Activated CD4-positive, CD25-positive, alpha-beta regulatory T cell treated with anti-CD3 and anti-CD28 coated beads, Interleukin-2, amount 50 U/mL, for 24 hours (primary cell): ENCODE results near the gene PITPNC1.
"Not testable (repeated sequence)": the region's sequence is repeated elsewhere in the genome, so short reads cannot be mapped to it uniquely, and the experiment has no call there.

Source experiments
- ATAC-seq, 2 donors: fragments of 150-1000 bp; cut with Tn5 transposase; one replicate each; pipeline ENCODE4 v1.10.0; 2021; ENCODE audit warnings: mild to moderate bottlenecking in 1 of 2, moderate library complexity in 1 of 2

The PITPNC1 gene

GRCh38 chr17:67401598-67402504, 24.8 kb downstream of the PITPNC1 start:
- no peak for ATAC-seq

- ATAC-seq: no peak
Measured at GRCh38 chr17:67403065-67403464, 26.0 kb downstream of the PITPNC1 start.

GRCh38 chr17:67403483-67403882, 26.4 kb downstream of the PITPNC1 start:
- no peak for ATAC-seq

DNA sequence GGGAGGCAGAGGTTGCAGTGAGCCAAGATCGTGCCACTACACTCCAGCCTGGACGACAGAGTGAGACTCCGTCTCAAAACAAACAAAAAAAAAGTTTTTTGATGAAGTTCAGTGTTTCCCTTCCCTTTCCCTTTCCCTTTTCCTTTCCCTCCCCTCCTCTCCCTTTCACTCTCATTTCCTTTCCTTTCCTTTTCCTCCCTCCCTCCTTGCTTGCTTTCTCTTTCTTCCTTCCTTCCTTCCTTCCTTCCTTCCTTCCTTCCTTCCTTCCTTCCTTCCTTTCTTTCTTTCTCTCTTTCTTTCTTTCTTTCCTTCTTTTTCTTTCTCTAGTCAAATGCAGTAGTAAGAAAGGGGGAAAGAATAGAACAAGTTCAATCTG, 31.4 kb downstream of the PITPNC1 start:
- ATAC-seq: not testable (repeated sequence)

DNA sequence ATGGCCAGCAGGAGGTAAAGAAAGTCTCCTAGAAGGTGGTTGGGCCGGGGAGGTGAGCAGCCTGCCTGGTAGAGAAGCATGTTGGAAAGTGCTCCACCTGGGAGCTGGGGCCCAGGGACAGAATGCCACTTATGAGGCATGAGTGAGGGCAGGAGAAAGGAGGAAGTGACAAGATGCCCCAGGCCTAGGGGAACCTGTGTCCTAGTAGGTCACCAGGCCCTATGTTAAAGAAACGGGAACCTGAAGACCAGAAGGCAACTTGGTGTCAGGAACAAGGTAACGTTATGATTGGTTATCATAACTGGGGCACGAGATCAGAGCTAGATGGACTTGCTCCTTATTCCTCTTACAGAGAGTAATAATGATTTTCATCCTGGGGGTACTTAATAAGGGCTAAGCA, 34.3 kb downstream of the PITPNC1 start:
- ATAC-seq: no peak

GRCh38 chr17:67412032-67412431, 35.0 kb downstream of the PITPNC1 start:
- ATAC-seq: no peak

DNA sequence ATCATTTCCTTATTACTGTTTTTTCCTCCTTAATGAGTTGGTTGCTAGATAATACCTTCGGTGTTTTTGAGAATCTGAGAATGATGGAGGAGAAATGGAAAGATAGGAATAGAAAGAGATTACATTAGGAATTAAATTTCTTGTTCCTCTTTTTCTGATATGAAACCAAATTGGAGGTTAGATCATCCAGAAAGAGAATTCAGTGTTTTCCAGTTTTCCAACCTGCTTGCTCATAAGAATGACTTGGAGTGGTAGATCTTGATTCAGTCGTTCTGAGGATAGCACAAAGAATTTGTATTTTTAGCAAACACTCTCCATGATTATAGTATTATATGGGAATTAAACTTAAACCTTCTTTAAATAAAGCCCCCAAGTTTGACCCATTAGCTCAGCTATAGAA, 35.9 kb downstream of the PITPNC1 start:
- ATAC-seq: no peak

- ATAC-seq: no peak
Measured at GRCh38 chr17:67413388-67413787, 36.3 kb downstream of the PITPNC1 start.

- ATAC-seq: no peak
Measured at GRCh38 chr17:67414130-67414529, 37.0 kb downstream of the PITPNC1 start.

GRCh38 chr17:67414559-67414958, 37.5 kb downstream of the PITPNC1 start:
- ATAC-seq: no peak

DNA sequence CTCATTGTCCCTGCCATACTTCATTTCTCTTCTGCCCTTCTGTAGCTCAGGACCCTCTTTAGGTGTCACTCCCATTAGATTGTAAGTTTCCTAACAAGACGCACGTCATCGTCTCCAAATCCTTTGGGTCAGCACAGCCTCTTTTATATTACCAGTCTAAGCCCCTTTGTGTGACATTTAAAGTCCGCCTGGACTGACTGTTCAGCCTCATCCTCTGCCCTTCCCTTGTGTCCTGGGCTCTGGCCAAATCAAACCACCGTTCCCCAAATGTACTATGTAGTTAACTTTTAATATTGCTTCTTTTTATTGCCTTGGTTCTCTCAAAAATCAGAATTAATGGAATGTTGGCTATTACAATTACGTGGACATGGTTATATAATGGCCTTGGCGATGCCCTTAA, 38.2 kb downstream of the PITPNC1 start:
- ATAC-seq: no peak

- ATAC-seq: no peak
Measured at GRCh38 chr17:67417507-67417906, 40.4 kb downstream of the PITPNC1 start.

GRCh38 chr17:67420994-67421393, 43.9 kb downstream of the PITPNC1 start:
- no peak for ATAC-seq

GRCh38 chr17:67421869-67422273, 44.8 kb downstream of the PITPNC1 start:
- peak; percentile 98 to 99 for ATAC-seq

DNA sequence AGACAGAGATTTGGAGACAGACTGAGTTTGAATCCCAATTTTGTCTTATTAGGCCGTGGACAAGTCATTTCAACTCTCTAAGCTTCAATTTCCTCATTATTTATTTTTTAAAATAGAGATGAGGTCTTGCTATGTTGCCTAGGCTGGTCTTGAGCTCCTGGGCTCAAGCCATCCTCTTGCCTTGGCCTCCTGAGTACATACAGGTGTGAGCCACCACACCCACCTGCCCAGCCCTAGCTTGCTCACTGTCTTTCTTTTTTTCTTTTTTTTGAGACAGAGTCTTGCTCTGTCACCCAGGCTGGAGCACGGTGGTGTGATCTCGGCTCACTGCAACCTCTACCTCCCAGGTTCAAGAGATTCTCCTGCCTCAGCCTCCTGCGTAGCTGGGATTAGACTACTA, 45.2 kb downstream of the PITPNC1 start:
- peak; percentile 55 to 60 for ATAC-seq

DNA sequence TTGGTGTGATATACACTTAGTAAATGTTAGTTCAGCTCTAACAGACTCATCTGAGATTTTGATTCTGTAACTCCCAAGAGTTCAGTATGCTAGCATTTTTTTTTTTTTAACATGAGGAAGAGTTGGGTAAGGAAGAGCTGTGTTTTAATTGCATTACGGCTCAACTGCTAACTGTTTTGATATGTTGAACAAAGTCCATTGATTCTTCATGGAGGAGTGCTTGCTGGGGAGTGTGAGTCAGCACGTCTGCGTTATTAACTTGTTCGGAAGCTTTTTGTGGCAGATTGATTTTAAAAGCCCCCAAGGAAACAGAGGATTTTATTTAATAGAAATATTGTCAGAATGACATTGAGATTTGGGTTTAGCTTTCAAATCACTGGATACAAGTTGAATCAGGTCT, 45.8 kb downstream of the PITPNC1 start:
- ATAC-seq: no peak

GRCh38 chr17:67425571-67426160, 48.6 kb downstream of the PITPNC1 start:
- ATAC-seq: no peak

- ATAC-seq: no peak
Measured at GRCh38 chr17:67427424-67427823, 50.3 kb downstream of the PITPNC1 start.

- ATAC-seq: not testable (repeated sequence)
Measured at GRCh38 chr17:67430515-67430914, 53.4 kb downstream of the PITPNC1 start.

- peak; percentile 90 to 91 for ATAC-seq
Measured at GRCh38 chr17:67431249-67432015, 54.4 kb downstream of the PITPNC1 start.

GRCh38 chr17:67433248-67433924, 56.3 kb downstream of the PITPNC1 start:
- no peak for ATAC-seq

- ATAC-seq: peak; percentile 41 to 44
Measured at GRCh38 chr17:67434061-67434525, 57.0 kb downstream of the PITPNC1 start.

DNA sequence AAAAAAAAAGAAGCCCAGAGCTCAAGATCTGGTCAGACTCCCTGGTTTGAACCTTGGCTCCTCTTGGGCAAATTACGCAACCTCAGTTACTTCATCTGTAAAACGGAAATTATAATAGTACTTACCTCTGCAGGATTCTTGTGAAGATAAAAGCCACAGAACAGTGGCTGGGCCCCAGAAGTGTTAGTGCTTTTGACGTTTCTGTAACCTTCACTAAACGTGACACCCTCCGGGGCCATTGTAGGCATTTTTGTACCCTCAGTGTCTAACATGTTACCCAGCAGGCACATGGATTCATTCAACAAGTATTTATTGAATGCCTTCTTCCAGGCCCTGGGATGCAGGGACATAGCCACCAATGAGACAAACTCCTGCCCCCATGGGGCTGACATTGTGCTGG, 58.0 kb downstream of the PITPNC1 start:
- peak; percentile 47 to 51 for ATAC-seq
